OCI-LY3 (cell line): Measurements from ENCODE around the gene RPS6KA6.

Source experiments
- H2AFZ ChIP-seq: fragments of 200-600, 300-600 bp; shearing (Covaris generic); 2 replicates; pipeline ENCODE4 v1.6.0; 2014; ENCODE audit warnings: antibody characterized with exemption, low read depth, low read length
- H3K27ac ChIP-seq: fragments of 200-600, 300-600 bp; sonication (generic); 2 replicates; pipeline ENCODE4 v1.5.1; 2014; ENCODE audit warnings: mild to moderate bottlenecking, low read length, moderate library complexity, mixed read lengths
- H3K27me3 ChIP-seq: fragments of 200-600, 300-600 bp; sonication (generic); 2 replicates; pipeline ENCODE4 v1.6.1; 2014; ENCODE audit warnings: low read depth, low read length, mixed read lengths
- H3K36me3 ChIP-seq: fragments of 200-600, 300-600 bp; sonication (generic); replicated peaks from 2 replicates; pipeline ENCODE3; 2014; ENCODE audit warnings: low read depth, low read length, mixed read lengths
- H3K4me1 ChIP-seq: fragments of 300-600, 200-600 bp; sonication (generic); 2 replicates; pipeline ENCODE4 v1.6.1; 2014; ENCODE audit warnings: low read length, mixed read lengths
- H3K4me2 ChIP-seq: fragments of 200-600, 300-600 bp; sonication (generic); 2 replicates; pipeline ENCODE4 v1.6.1; 2014; ENCODE audit warnings: low read length, mixed read lengths
- H3K4me3 ChIP-seq: fragments of 300-600, 200-600 bp; sonication (generic); 2 replicates; pipeline ENCODE4 v1.5.1; 2014; ENCODE audit warnings: antibody characterized with exemption, mild to moderate bottlenecking, low read length, moderate library complexity
- H3K79me2 ChIP-seq: fragments of 300-600, 200-600 bp; shearing (Covaris generic); 2 replicates; pipeline ENCODE4 v1.6.1; 2014; ENCODE audit warnings: mild to moderate bottlenecking, low read length, mixed read lengths
- H3K9ac ChIP-seq: fragments of 300-600, 200-600 bp; shearing (Covaris generic); 2 replicates; pipeline ENCODE4 v1.6.0; 2014; ENCODE audit warnings: mild to moderate bottlenecking, low read length, moderate library complexity
- H3K9me3 ChIP-seq: fragments of 200-600, 300-600 bp; shearing (Covaris generic); 2 replicates; pipeline ENCODE4 v1.6.1; 2014; ENCODE audit warnings: low read length, mixed read lengths; ENCODE audit not compliant: insufficient read depth
- H4K20me1 ChIP-seq: fragments of 200-600, 300-600 bp; sonication (generic); 2 replicates; pipeline ENCODE4 v1.6.1; 2016; ENCODE audit warnings: low read length, mixed read lengths; ENCODE audit not compliant: insufficient read depth
- CTCF ChIP-seq: fragments of 200-600, 300-600 bp; sonication (generic); IDR thresholded peaks from 2 replicates; pipeline ENCODE4 v1.5.1; 2014; ENCODE audit warnings: antibody characterized with exemption, low read length, low read depth
- EZH2phosphoT487 ChIP-seq: fragments of 200-600 bp; shearing (Covaris generic); IDR thresholded peaks from 2 replicates; pipeline ENCODE4 v1.6.1; 2018; ENCODE audit warnings: antibody characterized with exemption, mixed run types, low read depth

RPS6KA6 gene

GRCh38 chrX:84187533-84188319, at the start of gene RPS6KA6:
Gene RPS6KA6 (minus strand): TSS chrX:84188199. CDS start chrX:84187899, 300 bp downstream.
- Histone ChIP-seq H3K27me3 (no peaks in the 10 kb centered on the region), H3K79me2 (no peaks in the 10 kb centered on the region), H3K4me3 (no peak within 1 kb of the TSS), H2AFZ (no peak within 1 kb of the TSS), H3K4me2 (no peak within 1 kb of the TSS), H3K9me3 (no peaks in the 10 kb centered on the region), H3K27ac (no peak within 1 kb of the TSS), H4K20me1 (no peaks in the 10 kb centered on the region), H3K9ac (no peak within 1 kb of the TSS), H3K36me3 (no peaks in the 10 kb centered on the region), H3K4me1 (no peaks in the 10 kb centered on the region)
- TF ChIP-seq EZH2phosphoT487 (no peak), CTCF (no peak)

GRCh38 chrX:84224741-84225140, 36.7 kb upstream of the RPS6KA6 start:
- H3K9ac ChIP-seq: no peak overlapping the region

GRCh38 chrX:84223261-84223660, 35.3 kb upstream of the RPS6KA6 start:
- Histone ChIP-seq H3K4me1 (no peaks in the 10 kb centered on the region), H4K20me1 (no peaks in the 10 kb centered on the region), H3K4me3 (no peak overlapping the region), H3K79me2 (no peaks in the 10 kb centered on the region), H2AFZ (no peak overlapping the region), H3K27me3 (no peaks in the 10 kb centered on the region), H3K36me3 (no peaks in the 10 kb centered on the region), H3K4me2 (no peak overlapping the region), H3K27ac (no peak overlapping the region), H3K9ac (no peak overlapping the region), H3K9me3 (no peaks in the 10 kb centered on the region)
- TF ChIP-seq EZH2phosphoT487: no peak
- TF ChIP-seq CTCF: no peak

More at GRCh38 chrX:84224741-84225140, 36.7 kb upstream of the RPS6KA6 start:
- Histone ChIP-seq H3K36me3 (no peaks in the 10 kb centered on the region), H3K4me1 (no peaks in the 10 kb centered on the region), H3K9me3 (no peaks in the 10 kb centered on the region), H2AFZ (no peak overlapping the region), H3K4me3 (no peak overlapping the region), H3K27ac (no peak overlapping the region), H3K27me3 (no peaks in the 10 kb centered on the region), H3K79me2 (no peaks in the 10 kb centered on the region), H4K20me1 (no peaks in the 10 kb centered on the region), H3K4me2 (no peak overlapping the region)
- no peak for TF ChIP-seq EZH2phosphoT487

- TF ChIP-seq EZH2phosphoT487 (no peak), CTCF (no peak)
- Histone ChIP-seq H3K4me1 (no peaks in the 10 kb centered on the region), H3K27ac (no peak overlapping the region), H3K27me3 (no peaks in the 10 kb centered on the region), H2AFZ (no peak overlapping the region), H3K9me3 (no peaks in the 10 kb centered on the region), H3K36me3 (no peaks in the 10 kb centered on the region), H3K9ac (no peak overlapping the region), H3K4me3 (no peak overlapping the region), H3K4me2 (no peak overlapping the region), H3K79me2 (no peaks in the 10 kb centered on the region), H4K20me1 (no peaks in the 10 kb centered on the region)
Measured at GRCh38 chrX:84221181-84221580, 33.2 kb upstream of the RPS6KA6 start.
